Liver (tissue), 9 donors: ENCODE data around the gene COG4. TPM values are rescaled to one million over a fixed set of nuclear protein-coding genes. Genes with fewer than 3 reads are reported as not detected.
"Not testable (repeated sequence)": the region's sequence is repeated elsewhere in the genome, so short reads cannot be mapped to it uniquely, and the experiment has no call there.

Experiments
- DNase-seq: peaks from one replicate; pipeline ENCODE4 v3.0.0-alpha.2; 2017; ENCODE audit warnings: low spot score
- H3K27ac ChIP-seq, 2 donors: one replicate each; pipeline ENCODE4 v1.7.0; 2013; ENCODE audit warnings: inconsistent platforms in 2 of 2, low read length in 2 of 2, control low read depth in 1 of 2, low read depth in 1 of 2, mild to moderate bottlenecking in 1 of 2
- H3K27me3 ChIP-seq, 4 donors: one replicate each; pipeline versions ENCODE4 v1.6.1 to v1.7.0; 2013; ENCODE audit warnings: low read length in 3 of 4, inconsistent platforms in 1 of 4, mild to moderate bottlenecking in 1 of 4, moderate library complexity in 1 of 4; ENCODE audit not compliant: control insufficient read depth in 4 of 4, insufficient read depth in 4 of 4
- H3K36me3 ChIP-seq, 4 donors: one replicate each; pipeline versions ENCODE4 v1.6.1 to v1.7.0; 2013; ENCODE audit warnings: low read length in 3 of 4, mild to moderate bottlenecking in 3 of 4, low read depth in 1 of 4, moderate library complexity in 1 of 4; ENCODE audit not compliant: control insufficient read depth in 4 of 4, insufficient read depth in 3 of 4
- H3K4me1 ChIP-seq, 4 donors: one replicate each; pipeline versions ENCODE4 v1.6.1 to v1.7.0; 2013; ENCODE audit warnings: low read length in 3 of 4, mild to moderate bottlenecking in 3 of 4, moderate library complexity in 1 of 4; ENCODE audit not compliant: control insufficient read depth in 4 of 4, insufficient read depth in 4 of 4
- H3K4me3 ChIP-seq, 3 donors: one replicate each; pipeline versions ENCODE4 v1.6.1 to v1.7.0; 2013; ENCODE audit warnings: low read length in 3 of 3, control low read depth in 1 of 3, low read depth in 1 of 3, mild to moderate bottlenecking in 1 of 3
- H3K9ac ChIP-seq, 2 donors: one replicate each; pipeline ENCODE4 v1.7.0; 2013; ENCODE audit warnings: low read length in 2 of 2, mild to moderate bottlenecking in 2 of 2, moderate library complexity in 2 of 2, control low read depth in 1 of 2, low read depth in 1 of 2
- H3K9me3 ChIP-seq, 4 donors: one replicate each; pipeline versions ENCODE4 v1.6.1 to v1.7.0; 2013; ENCODE audit warnings: low read length in 3 of 4; ENCODE audit not compliant: control insufficient read depth in 4 of 4
- HNF4G ChIP-seq: IDR thresholded peaks from 2 replicates; pipeline ENCODE4 v1.6.1; 2016; ENCODE audit warnings: antibody characterized with exemption
- WGBS: extraction: QIAGEN DNeasy Blood & Tissue Kit; methylation state at CpG from one replicate; pipeline ENCODE4 v1.1.7; 2013; 5-methylcytosine and 5-hydroxymethylcytosine counted together
- polyA plus RNA-seq, 2 donors: library from polyadenylated mRNA; stranded (reverse) in 1 of 2; unstranded in 1 of 2; fragments of 200-250 nt in 1 of 2; fragments of >200 nt in 1 of 2; fragmentation: Nextera tagmentation in 1 of 2; extraction: Ambion mirVana in 1 of 2; gene quantifications; one replicate each; pipeline versions ENCODE4 v1.2.1 to v1.2.3, GENCODE V29; 2013 to 2015
- total RNA-seq, 2 donors: library from RNA; depleted of rRNA; stranded (reverse); fragments of >200 nt; gene quantifications; one replicate each; pipeline ENCODE4 v1.2.3, GENCODE V29; 2014
- TF ChIP-seq, protein P1 (sequence below): IDR thresholded peaks from 2 replicates; pipeline ENCODE4 v1.6.1; 2016; ENCODE audit warnings: antibody characterized with exemption, mild to moderate bottlenecking
- donor health status: healthy.
- donor health status: healthy.
- donor health status: healthy.
- donor health status: healthy.
- donor health status: healthy.

The COG4 gene
- total and polyA plus RNA-seq, 4 donors: 15.3 to 59.5 (median 27.2) TPM

DNA sequence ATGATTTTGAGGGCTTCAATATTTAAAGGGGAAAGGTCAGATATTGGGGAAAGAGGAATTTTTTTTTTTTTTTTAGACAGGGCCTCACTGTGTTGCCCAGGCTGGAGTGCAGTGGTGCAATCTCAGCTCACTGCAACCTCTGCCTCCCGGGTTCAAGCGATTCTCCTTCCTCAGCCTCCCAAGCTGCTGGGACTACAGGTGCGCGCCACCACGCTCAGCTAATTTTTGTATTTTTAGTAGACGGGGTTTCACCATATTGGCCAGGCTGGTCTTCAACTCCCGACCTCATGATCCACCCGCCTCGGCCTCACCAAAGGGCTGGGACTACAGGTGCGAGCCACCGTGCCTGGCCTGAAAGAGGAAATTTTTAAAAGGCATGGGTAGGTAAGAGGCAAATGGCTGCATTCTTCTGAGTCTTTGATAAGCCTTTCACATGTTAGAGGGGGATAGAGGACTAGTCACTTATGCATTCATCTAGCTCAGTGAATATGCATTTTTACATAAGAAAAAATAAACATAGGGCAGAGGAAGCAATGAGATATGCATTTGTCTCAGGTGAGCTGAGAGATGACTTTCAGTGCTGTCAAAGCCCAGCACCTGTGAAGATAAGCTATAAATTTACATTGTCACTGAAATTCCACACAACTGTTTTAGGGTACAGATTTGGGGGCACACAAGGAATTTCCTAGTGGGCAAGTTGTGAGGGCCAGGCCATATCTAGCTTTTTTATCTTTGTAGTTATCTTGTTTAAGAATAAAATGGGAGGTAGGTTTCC, 70.0 kb downstream of the COG4 start (continued):
- TF ChIP-seq, protein P1, sequence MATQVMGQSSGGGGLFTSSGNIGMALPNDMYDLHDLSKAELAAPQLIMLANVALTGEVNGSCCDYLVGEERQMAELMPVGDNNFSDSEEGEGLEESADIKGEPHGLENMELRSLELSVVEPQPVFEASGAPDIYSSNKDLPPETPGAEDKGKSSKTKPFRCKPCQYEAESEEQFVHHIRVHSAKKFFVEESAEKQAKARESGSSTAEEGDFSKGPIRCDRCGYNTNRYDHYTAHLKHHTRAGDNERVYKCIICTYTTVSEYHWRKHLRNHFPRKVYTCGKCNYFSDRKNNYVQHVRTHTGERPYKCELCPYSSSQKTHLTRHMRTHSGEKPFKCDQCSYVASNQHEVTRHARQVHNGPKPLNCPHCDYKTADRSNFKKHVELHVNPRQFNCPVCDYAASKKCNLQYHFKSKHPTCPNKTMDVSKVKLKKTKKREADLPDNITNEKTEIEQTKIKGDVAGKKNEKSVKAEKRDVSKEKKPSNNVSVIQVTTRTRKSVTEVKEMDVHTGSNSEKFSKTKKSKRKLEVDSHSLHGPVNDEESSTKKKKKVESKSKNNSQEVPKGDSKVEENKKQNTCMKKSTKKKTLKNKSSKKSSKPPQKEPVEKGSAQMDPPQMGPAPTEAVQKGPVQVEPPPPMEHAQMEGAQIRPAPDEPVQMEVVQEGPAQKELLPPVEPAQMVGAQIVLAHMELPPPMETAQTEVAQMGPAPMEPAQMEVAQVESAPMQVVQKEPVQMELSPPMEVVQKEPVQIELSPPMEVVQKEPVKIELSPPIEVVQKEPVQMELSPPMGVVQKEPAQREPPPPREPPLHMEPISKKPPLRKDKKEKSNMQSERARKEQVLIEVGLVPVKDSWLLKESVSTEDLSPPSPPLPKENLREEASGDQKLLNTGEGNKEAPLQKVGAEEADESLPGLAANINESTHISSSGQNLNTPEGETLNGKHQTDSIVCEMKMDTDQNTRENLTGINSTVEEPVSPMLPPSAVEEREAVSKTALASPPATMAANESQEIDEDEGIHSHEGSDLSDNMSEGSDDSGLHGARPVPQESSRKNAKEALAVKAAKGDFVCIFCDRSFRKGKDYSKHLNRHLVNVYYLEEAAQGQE: no peak
- no peak for TF ChIP-seq HNF4G

DNA sequence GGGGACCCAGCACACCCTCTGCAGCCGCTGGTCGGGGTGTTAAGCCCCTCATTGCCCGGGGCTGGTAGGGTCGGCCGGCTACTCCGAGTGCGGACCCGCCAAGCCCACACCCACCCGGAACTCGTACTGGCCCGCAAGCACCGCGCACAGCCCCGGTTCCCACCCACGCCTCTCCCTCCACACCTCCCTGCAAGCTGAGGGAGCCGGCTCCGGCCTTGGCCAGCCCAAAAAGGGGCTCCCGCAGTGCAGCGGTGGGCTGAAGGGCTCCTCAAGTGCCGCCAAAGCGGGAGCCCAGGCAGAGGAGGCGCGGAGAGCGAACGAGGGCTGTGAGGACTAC, 72.4 kb downstream of the COG4 start:
- 64% methylated on average over 25 of the region's 25 CpGs for WGBS
- H3K9ac ChIP-seq, DNase-seq, H3K4me3 ChIP-seq, H3K27ac ChIP-seq, H3K9me3 ChIP-seq, H3K36me3 ChIP-seq, H3K27me3 ChIP-seq: not testable (repeated sequence)
- H3K4me1 ChIP-seq: peaks cover 2 to 17% (median 4%) of the 10 kb centered on the region in 4 donors

DNA sequence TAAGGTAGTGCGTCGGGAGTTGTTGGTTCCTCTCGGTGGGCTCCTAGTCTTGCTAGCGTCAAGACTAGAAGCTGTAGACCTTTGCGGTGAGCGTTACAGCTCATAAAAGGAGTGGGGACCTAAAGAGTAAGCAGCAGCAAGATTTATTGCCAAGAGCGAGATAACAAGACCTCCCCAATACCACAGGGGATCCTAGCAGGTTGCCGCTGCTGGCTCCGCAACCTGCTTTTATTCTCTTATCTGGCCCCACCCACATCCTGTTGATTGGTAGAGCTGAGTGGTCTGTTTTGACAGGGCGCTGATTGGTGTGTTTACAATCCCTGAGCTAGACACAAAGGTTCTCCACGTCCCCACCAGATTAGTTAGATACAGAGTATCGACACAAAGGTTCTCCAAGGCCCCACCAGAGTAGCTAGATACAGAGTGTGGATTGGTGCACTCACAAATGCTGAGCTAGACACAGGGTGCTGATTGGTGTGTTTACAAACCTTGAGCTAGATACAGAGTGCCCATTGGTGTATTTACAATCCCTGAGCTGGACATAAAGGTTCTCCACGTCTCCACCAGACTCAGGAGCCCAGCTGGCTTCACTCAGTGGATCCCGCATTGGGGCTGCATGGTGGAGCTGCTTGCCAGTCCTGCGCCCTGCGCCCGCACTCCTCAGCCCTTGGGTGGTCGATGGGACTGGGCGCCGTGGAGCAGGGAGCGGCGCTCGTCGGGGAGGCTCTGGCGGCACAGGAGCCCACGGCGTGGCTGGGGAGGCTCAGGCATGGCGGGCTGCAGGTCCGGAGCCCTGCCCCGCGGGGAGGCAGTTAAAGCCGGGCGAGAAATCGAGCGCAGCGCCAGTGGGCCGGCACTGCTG, 73.0 kb downstream of the COG4 start:
- H3K9me3 ChIP-seq, H3K4me3 ChIP-seq, H3K9ac ChIP-seq, DNase-seq, H3K27ac ChIP-seq, H3K36me3 ChIP-seq, H3K27me3 ChIP-seq: not testable (repeated sequence)
- 80% methylated on average over 37 of the region's 37 CpGs for WGBS
- peaks cover 0 to 11% (median 4%) of the 10 kb centered on the region in 4 donors for H3K4me1 ChIP-seq

DNA sequence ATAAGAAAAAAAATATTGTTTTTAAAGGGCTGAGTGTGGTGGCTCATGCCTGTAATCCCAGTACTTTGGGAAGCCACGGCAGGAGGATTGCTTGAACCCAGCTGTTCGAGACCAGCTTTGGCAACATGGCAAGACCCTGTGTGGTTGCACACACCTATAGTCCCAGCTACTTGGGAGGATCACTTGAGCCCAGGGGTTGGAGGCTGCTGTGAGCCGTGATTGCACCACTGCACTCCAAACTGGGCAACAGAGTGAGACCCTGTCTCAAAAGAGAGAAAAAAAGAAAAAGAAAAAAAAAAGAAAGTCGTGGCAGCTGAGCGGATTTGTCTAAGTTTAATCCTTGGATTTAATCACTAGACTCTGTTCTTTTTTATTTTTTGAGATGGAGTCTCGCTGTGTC, 75.3 kb downstream of the COG4 start:
- no peaks in the 10 kb centered on the region for H3K27me3 ChIP-seq
- no peaks in the 10 kb centered on the region for H3K36me3 ChIP-seq
- no peaks in the 10 kb centered on the region for H3K4me1 ChIP-seq
- no peak overlapping the region for H3K27ac ChIP-seq
- no peaks in the 10 kb centered on the region for H3K9me3 ChIP-seq
- DNase-seq: no peak
- TF ChIP-seq, protein P1: no peak
- no peak overlapping the region for H3K9ac ChIP-seq
- no peak overlapping the region for H3K4me3 ChIP-seq
- 91% methylated on average over 6 of the region's 6 CpGs for WGBS
